NCI-H2171 treated with DMSO at 0.1 percent for 48 hours (cell line): ENCODE data around the gene FBXO8.

Experiments
- DNase-seq: peaks from one replicate; lab custom pipeline; 2025; lab: John Stamatoyannopoulos, UW

Gene FBXO8

GRCh38 chr4:174207367-174207766, 76.1 kb downstream of the FBXO8 start:
- DNase-seq, result no peak

DNA sequence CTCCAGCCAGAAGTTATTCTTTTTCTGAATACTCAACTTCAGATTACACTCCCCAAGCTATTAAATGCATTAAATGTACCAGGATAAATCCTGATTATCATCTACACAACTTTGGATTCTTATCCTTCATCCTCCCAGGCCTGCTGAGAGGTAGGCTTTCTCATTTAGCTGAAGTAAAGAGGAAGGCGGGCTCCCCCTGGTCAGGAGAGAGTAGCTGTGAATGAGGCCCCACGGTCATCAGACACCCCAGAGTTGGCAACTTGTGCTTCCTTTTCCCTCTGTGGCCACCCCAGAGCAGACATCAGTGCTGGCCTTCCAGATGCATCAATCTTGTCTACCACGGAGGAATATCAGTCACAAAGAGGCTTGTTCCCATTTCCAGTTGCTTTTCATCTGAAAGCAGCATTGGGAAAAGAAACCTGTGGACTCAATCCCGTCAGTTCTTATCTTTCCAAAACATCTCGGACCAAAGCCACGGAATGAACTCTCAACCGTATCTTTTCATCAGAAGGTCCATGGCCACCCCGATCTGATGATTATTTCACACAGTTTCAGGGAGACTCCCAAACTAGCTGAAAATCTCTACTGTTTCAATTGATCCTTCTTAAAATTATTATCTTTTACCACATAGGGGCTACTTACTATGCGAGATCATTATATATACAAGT, 79.2 kb downstream of the FBXO8 start:
- no peak for DNase-seq

DNA sequence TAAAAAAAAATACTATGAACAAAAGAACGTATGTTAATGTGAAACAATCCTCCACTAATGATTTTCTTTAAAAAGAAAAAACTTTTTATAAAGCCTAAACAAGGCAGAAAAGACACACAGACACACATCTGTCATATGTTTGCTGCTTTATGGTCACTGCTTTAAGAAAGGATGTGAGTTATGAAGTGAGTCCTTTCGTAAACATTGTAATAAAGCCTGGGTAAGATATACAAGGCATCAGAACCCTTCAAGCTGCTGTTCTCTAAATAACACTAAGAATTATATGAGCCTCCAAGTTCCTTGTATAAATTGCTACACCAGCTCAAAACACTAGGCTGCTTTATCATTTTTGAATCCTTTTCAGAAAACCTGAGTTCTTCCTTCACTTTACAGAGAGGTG, 81.6 kb downstream of the FBXO8 start:
- no peak for DNase-seq

- no peak for DNase-seq
Observed at GRCh38 chr4:174199735-174200134, 83.7 kb downstream of the FBXO8 start.

DNA sequence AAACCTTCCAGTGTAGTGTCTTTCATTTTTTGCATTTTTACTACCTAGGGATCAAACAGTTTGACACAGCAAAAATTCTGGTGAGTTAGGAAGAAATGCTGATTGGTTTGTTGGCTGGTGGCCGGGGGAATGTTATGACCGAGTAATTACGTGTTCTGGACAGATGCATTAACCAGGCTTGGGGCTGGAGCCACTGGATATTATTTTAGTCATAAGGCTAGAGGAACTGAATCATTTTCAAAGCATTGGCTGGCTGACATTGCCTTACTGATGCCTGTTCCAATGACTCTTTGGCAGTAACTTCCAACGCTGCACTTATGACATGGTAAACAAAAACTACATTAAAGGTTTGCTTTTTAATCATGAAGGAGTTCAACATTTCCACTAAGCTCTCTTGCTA, 84.6 kb downstream of the FBXO8 start:
- DNase-seq, result no peak

DNA sequence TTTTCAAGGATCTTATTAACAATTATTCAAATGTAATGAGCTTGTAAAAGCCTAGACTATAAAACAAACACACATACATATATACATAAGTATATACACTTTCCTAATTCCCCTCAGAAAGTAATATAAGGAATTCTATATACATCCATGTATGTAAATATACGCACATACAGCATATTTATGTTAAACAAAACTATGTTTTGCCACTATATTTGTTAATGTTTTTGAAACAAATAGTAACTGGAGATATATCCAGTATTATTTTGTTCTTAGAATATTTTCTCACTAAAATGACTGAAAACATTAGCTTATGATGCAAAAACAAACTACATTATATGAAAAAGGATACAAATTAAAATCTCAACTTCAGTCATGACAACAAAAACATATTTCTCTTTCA, 85.1 kb downstream of the FBXO8 start:
- DNase-seq, result no peak

DNA sequence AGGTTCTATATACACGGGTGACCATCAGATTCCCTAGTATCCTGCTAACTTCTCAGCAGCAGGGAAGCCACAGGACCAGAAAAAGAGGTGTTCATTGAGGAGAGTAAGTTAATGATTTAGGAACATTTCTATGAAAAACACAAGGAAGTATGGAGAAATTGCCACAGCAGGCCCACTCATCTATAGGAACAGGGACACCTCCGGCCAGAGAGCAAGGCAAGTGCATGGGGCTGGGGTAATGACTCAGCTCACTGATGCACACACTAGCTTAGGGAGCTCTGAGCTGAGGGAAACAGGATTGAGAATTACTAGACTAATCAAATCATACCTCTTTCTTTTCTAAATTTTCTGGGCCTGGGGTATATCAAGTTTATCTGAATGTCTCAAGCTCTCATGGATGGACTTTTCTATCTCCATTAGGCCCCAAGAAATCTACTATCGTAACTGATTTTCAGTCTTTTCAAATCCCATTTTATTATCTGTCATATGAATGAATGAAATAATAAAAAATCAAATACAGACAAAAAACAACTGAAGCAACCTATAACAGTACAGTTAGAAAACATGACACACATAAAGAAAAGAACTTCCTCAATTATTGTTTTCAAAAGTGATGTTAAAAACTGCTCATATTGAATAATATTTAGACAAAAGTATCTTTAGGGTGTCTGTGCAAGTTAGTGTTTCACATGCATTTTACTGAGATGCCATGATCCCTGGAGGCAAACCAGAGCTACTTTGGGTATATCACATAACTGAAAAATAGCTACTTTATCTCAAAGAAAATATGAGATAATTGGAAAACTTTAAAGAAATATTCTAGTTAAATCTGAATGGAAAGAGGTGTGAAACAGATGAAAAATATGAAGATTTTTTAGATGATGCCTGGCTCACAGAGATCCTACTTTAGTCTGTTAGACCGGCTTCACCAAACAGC, 89.8 kb downstream of the FBXO8 start:
- DNase-seq, result no peak

DNA sequence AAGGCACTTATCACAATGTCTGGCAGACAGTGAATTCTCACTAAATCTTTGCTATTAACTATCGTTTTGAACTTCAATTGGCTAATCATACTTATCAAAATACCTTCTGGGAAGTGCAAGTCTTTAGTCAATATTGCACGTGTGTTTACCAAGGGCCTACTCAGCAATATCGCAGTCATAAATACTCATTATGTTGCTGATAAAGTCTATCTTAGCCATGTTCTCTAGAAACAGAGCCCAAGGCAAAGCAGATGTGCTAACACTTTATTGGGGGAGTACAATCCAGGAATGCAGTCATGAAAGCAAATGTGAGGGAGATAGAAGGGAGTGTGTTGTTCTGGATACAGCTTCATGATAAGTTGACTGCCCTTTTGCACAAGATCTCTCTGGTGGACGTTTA, 90.5 kb downstream of the FBXO8 start:
- no peak for DNase-seq

- DNase-seq, result no peak
Observed at GRCh38 chr4:174190832-174191500, 92.5 kb downstream of the FBXO8 start.

DNA sequence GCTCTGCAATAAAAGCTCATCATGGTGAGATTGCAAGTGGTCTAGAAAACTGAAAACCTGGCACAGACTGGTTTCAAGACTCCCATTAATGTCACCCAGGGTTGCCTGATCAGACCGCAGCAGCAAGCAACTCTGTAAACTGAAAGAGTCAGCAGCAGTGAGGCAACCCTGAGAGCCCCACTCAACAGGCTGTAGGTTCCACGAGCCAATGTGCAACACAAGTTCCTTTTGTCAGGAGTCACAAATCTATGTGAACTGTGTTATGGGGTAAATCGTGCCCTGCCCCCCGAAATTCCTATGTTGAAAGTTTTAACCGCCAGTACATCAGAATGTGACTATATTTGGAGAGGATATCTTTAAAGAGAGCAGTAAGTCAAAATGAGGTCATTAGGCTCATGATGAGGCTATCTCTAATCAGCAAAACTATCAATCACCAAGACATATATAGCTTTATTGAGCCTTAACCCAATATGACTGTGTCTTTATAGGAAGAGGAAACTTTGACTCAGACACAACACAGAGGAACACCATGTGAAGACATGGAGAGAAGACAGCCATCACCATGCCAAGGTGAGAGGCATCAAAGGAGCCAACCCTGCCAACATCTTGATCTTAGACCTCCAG, 94.0 kb downstream of the FBXO8 start:
- no peak for DNase-seq
